NCI-H510A (cell line): Measurements from ENCODE around the gene TRAF2.

Source experiments
- DNase-seq: peaks from one replicate; lab custom pipeline; 2025; lab: John Stamatoyannopoulos, UW

The TRAF2 gene

DNA sequence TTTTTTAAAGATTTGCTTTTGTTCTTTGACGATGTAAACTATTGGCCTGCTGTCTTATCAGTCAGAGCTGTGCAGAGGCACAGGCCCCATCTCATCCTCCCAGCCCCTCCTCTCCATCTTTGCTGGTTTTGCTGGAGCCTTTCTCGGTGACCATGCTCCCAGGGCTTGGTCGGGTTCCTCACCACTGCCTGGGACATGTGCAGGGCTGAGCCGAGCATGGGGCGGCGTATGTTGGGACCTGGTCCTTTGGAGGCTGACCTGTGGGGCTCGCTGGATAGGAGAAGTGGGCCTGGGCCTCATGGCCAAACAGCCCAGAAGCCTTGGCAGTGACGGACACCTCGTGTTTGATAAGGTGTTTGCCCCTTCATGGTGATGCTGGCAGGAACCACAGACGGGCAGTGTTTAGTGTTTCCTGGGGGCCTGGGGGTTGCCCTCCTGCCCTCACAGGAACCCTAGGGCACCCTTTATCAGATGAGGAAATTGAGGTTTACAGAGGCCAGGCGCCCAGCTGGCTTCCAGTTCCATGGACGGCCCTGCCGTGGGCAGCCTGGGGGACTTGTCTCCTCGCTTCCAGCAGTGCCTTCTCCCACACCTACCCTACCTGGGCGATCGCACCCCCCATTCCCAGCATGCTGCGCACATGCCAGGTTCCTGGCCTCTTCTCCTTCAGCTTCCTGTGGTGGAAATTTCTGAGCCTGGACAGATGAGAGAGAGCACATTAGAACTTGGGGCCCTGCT lies 27.6 kb downstream of the TRAF2 start:
- DNase-seq = no peak

DNA sequence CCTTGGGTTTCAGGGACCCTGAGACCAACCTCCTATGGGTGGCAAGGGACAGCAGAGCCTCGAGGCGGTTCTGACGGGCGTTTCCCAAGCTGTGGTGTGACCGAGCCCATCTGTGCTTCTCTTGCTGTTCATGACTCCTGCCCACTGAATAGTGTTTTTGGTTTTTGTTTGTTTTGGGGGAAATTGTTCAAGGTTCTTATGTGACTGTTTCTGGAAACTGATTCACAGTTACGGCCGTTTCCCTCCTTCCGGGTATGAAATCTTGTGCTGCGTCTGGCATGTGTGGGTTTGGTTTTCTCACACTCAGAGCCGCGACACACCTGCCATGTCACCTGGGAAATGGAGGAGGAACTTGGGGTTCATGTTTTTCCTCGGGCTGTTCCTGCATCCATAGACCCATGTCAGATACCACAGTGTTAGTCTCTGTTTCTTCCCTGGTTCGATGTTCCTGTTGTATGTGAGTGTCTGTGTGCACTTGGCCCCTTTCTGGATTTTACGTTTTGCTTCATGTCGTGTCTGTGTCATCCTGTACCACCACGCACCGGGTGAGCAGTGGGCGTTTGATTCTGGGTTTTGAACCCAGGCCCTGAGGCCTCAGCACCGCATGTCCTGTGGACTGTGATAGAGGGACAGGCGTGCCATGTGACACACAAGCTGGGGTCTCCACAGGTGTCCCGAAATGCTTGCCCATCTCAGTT lies 29.5 kb downstream of the TRAF2 start:
- DNase-seq = no peak

DNA sequence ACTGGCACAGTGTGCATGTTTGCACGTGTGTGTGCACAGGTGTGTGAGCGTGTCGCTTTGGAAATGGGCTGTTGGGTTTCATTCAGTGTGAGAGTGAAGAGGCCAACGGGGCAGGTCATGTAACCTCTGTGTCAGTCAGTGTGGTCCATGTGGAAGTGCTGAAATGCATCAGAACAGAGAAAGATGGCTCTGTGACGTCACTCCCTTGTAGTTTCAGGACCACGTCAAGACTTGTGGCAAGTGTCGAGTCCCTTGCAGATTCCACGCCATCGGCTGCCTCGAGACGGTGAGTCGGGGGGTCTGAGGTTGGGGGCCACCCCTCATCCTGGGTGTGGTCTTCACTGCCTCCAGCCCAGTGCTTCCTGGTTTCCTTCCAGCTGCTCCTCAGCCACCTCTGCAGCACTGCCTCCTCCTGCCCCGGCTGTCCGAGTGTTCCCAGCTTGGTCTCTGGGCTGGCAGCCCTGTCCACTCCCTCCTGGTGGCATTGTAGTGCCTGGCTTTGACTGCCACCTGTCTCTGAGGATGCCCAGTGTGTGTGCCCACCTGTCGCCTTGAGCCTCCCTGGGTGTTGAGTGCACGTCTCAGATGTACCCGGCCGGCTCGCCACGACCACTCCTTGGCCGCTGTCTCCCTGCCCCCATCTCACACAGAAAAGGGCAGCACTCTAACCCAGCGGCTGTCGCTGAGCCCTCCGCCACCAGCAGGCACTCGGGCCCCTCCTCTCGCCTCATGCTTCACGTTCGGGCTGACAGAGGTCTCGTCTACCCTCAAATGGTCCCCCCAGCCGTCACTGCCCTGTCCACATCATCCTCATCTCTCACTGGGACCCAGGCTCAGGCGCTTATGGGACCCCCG lies 30.2 kb downstream of the TRAF2 start:
- no peak for DNase-seq

DNA sequence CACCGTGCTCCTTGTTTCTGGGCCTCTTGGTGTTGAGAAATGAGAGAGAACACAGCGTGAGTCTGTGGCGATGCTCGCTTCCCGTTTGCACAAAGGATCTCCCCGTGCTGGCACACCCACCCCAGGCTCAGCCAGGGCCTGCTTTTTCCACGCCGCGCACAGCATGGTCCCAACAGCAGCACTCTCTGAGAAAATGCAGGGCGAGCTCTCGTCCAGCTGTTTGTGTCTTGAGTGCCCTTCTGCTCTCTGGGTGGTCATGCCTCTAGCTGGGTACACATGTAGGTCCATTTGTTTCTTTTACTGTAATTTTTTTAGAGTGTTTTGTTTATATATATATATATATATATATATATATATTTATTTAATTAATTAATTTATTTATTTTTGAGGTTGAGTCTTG lies 31.6 kb downstream of the TRAF2 start:
- DNase-seq = no peak

DNA sequence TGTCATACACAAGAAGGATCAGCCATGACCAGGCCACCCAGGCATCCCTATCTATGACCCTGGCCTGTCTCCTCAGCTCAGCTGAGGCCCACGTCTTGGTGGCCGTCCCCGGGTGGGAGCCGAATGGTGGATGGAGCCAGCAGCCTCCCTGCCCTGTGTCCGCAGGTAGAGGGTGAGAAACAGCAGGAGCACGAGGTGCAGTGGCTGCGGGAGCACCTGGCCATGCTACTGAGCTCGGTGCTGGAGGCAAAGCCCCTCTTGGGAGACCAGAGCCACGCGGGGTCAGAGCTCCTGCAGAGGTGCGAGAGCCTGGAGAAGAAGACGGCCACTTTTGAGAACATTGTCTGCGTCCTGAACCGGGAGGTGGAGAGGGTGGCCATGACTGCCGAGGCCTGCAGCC lies 33.8 kb downstream of the TRAF2 start:
- no peak for DNase-seq

DNA sequence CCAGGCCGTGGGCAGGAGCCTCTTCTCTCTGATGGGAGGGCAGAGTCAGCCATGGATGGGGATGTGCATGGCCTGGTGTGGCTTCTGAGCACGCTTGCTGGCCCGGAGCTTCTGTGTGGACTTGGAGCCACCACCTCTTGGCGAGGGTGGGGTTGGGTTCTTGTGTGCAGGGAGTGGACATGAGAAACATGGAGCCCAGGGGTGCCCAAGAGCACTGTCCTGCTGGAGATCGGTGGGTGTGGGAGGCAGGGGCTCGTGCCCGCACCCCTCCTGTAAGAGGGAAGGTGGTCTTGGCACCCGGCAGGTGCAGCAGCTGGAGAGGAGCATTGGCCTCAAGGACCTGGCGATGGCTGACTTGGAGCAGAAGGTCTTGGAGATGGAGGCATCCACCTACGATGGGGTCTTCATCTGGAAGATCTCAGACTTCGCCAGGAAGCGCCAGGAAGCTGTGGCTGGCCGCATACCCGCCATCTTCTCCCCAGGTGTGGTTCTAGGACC lies 34.5 kb downstream of the TRAF2 start:
- no peak for DNase-seq

DNA sequence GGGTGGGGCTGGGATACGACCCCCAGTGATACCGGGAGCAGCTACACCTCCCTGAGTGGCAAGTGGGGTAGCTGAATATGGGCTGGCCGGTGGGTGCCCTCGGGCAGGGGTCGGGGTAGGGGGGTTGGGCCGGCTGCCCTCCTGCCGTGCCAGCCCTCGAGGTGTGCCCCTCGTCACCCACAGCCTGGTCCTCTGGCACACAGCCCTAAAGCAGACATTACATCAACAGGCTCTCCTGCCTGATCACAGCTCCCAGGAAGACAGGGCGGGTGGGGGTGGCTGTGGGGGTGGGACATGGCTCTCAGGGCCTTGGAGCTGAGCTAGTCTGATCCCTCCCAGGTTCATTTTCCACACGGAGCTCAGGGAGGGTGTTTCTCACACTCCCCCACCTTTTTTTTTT lies 35.0 kb downstream of the TRAF2 start:
- DNase-seq = no peak

DNA sequence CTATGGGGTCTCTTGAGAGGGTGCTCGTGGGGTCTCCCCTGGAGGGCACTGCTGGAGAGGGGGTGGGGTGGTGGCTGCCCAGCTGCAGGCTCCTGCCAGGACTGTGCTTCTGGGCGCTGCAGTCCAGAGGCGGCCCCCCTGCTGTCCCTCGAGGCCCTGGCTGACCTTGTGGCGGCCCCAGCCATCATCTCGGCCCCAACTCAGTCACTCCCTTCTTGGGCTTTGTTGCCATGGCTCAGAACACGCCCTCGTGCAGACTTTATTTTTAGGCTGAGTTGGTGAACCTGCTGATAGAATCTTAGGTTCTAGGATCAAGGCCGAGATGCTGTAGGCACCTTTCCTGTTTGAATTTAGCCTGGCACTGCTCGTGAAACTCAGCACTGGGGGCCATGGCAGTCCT lies 35.4 kb downstream of the TRAF2 start:
- DNase-seq = no peak

DNA sequence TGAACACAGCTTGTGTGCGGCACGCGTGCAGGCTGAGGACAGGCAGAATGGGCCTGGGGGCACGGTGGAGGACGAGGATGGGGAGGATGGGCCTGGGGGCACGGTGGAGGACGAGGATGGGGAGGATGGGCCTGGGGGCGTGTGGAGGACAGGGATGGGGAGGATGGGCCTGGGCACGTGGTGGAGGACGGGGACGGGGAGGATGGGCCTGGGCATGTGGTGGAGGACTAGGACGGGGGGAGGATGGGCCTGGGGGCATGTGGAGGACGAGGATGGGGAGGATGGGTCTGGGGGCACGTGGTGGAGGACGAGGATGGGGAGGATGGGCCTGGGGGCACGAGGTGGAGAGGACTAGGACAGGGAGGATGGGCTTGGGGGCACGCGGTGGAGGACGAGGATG lies 36.2 kb downstream of the TRAF2 start:
- no peak for DNase-seq

DNA sequence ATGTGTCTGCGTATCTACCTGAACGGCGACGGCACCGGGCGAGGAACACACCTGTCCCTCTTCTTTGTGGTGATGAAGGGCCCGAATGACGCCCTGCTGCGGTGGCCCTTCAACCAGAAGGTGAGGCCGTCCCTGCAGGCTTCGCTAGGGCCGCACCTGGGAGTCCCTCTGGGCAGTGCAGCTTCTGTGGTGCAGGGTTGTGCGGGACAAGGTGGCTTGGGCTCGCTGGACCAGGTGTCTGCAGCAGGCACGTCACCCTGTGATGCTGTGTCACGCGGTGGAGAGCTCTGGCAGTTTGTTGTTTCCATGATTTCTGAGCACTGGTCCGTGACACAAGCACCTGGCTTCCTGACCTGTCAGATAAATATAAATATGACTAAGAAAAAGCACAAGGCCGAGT lies 37.6 kb downstream of the TRAF2 start:
- peak; percentile 89 for DNase-seq

DNA sequence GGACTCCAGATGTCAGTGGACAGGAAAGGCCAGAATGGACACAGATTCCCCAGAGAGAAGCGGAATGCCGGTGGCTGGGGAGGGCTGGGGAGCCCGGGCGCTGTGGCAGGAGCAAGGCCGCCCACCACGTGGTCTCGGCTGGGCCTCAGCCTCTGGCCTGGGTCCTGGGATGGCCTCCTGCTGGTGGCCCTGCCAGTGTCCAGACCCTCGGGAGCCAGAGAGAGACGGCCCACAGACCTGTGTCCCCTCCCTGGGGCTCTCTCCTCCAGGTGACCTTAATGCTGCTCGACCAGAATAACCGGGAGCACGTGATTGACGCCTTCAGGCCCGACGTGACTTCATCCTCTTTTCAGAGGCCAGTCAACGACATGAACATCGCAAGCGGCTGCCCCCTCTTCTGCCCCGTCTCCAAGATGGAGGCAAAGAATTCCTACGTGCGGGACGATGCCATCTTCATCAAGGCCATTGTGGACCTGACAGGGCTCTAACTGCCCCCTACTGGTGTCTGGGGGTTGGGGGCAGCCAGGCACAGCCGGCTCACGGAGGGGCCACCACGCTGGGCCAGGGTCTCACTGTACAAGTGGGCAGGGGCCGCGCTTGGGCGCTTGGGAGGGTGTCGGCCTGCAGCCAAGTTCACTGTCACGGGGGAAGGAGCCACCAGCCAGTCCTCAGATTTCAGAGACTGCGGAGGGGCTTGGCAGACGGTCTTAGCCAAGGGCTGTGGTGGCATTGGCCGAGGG lies 39.3 kb downstream of the TRAF2 start:
- DNase-seq = no peak

DNA sequence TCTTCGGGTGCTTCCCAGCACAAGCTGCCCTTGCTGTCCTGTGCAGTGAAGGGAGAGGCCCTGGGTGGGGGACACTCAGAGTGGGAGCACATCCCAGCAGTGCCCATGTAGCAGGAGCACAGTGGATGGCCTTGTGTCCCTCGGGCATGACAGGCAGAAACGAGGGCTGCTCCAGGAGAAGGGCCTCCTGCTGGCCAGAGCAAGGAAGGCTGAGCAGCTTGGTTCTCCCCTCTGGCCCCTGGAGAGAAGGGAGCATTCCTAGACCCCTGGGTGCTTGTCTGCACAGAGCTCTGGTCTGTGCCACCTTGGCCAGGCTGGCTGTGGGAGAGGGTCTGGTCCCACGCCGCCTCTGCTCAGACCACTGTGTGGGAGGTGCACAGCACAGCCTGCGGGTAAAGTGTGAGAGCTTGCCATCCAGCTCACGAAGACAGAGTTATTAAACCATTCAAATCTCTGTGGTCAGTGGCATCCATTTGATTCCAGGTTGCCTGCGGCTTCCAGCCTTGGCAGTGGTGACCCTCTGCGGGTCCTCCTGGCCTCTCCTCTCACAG lies 39.9 kb downstream of the TRAF2 start:
- DNase-seq = no peak

DNA sequence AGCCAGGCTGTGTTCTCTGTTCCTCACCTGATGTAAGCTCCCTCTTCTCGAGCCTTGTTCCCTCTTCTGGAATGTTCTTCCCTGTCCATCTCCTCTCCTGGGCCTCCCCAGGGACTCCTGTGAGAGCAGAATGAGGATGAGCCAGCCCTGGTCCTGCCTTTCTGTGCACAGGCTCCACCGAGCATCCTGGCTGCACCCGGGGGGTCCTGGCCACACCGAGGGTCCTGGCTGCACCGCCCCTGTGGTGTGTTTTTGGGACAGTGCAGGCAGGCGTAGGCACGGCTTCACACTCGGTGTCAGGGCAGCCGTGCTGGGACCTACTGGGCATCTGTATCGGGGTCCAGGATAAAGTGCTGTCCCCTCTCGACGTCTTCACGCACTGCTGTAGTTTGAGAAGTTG lies 40.4 kb downstream of the TRAF2 start:
- DNase-seq = no peak

DNA sequence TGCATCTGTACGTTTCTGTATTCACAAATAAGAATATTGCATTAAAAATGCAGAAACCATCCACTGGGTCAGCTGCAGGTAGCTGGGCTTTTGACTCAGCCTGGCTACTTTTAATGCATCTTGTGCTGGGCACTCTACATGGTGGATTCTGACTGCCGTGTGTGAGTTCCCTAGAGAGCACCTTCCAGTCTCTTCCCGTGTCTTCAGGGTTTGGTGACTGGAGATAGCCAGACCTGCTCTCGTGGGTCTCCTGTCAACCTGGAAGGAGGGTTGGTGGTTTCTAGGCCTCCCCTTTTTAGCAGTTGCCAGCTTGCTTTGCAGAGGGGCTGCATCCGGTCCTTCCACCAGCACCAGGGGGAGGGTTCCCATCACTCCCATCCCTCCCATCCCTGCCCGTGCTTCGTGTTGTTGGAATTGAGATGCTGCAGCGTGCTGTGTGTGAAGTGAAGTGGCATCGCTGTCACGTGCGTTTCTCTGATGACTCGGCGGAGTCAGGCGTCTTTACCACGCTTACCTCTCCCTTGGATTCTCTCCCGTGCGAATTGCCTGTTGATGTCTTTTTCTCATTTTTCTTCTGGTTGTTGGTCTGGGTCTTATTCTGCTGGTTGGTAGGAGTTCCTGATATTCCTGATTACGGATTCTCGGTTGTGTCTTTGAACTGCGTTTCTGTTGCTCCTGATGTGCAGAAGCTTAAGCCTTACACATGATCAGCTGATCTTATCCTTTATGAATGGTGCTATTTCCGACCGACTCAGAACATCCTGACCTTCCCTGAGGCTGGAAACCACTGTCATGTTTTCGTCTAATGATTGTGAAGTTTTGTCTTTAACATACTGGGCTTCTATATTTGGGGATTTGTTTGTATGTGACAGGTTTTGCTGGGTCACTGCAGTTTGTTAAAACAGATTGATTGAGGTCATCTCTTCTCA lies 41.3 kb downstream of the TRAF2 start:
- DNase-seq = no peak

DNA sequence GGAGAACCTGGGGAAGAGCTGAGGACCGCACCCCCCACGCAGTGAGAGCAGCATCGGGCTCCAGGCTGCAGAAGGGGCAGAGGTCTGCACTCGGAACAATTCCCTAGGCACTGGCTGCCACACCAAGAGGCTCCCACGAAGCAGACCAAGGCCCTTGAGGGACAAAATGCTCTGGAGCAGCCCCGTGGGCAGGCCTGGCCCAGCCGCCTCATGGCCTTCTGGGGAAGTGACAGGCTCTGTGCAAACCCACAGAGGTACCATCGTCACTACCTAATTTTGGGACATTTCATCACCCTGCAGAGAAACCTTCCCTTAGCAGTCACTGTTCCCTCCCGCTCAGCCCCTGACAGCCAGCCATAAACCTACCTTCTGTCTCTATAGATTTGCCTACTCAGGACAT lies 42.3 kb downstream of the TRAF2 start:
- DNase-seq = no peak

DNA sequence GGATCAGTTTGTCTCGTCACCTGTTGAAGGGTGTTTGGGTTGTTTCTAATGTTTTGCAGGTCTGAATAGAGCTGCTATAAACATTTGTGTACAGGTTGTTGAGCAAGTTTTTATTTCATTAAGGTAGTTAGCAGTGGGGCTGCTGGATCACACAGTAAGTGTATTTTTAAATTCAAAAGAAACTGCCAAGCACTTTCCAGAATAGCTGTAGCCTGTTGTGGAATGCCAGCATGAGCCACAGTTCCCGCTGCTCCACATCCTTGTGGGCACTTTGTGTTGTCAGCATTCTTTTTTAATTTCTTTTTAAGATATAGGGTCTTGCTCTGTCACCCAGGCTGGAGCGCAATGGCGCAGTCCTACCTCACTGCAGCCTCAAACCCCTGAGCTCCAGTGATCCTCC lies 43.7 kb downstream of the TRAF2 start:
- DNase-seq = no peak

DNA sequence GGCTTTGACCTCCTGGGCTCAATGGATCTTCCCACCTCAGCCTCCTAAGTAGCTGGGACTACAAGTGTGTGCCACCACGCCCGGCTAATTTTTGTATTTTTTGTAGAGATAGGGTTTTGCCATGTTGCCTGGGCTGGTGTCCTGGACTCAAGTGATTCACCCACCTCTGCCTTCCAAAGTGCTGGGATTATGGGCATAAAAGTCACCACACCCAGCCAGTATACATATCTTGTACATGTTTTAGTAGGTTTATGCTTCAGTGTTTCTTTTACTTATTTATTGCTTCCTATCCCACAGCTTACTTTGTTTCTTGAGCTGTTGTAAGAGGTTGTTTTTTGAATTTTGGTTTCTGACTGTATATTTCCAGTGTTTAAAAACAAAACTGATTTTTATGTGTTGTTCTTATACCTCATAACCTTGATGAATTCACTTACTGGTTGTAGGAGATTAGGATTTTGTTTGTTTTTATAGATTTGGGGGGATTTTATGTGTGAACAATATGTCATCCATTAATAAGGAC lies 45.4 kb downstream of the TRAF2 start:
- DNase-seq = no peak

DNA sequence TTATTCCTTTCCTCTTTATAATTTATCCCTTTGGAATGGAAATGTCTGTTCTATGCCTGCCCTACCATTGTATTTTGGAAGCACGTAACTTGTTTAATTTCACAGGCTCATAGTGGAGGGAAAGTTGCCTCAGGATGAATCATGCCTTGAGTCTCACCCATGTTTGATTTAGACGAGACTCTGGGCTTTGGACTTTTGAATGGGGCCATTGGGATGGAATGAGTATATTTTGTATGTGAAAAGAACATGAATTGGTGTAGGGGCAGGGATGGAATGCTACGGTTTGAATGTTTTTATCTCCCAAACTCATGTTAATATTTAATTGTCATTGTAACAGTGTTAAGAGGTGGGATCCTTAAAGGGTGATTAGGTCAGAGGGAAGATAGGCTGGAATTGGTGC lies 48.0 kb downstream of the TRAF2 start:
- no peak for DNase-seq

DNA sequence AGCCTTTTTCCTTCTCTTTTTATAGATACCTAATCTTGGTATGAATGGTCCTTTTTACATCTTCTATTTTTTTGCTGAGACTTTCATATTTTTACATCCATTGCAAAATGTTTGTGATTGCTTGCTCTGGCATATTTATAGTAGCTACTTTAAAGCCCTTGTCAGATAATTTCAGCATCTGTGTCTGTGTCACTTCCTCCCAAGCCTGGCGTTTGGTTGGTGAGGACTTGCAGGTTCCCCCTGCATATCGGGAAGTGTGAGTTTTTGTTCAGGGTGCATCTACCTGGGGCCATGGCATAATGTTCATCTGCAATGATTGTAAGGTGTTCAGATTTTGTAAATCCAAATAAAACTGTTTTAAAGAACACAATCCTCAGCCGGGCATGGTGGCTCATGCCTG lies 49.3 kb downstream of the TRAF2 start:
- DNase-seq = no peak

DNA sequence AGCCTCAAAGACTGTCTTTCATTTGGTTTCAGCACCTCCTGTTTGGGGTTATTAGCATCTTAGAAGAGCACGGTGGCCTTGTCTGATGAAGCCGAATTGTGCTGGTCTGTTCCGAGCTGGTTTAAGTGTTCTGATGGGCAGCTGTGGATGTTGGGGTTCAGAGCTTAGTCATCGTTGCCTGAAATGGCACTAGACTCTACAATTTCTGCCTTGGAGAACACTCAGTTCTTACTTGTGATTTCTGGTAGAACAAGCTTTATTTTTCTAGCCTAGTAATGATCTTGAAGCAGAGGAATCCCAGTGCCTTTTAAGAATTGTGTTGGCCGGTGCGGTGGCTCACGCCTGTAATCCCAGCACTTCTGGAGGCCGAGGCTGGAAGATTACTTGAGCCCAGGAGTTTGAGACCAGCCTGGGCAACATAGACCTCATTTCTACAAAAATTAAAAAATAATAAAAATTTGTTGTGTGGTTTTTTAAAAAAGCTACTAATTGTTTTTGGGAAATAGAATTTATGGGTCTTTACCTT lies 50.4 kb downstream of the TRAF2 start:
- no peak for DNase-seq
